HG02642 (cell line): ENCODE measurements around the gene ARHGAP8.
"Not testable (repeated sequence)": the region's sequence is repeated elsewhere in the genome, so short reads cannot be mapped to it uniquely, and the experiment has no call there.

ENCODE experiments used
- ATAC-seq: cut with Tn5 transposase; IDR thresholded peaks from one replicate; pipeline ENCODE4 v1.9.1; 2021; ENCODE audit warnings: mild to moderate bottlenecking; ENCODE audit not compliant: unreplicated experiment, poor library complexity

ARHGAP8 gene

GRCh38 chr22:44895296-44896055 is 143.1 kb downstream of the ARHGAP8 start:
- no peak for ATAC-seq

GRCh38 chr22:44898236-44898635 is 145.9 kb downstream of the ARHGAP8 start:
- ATAC-seq, result no peak

GRCh38 chr22:44901301-44901700 is 148.9 kb downstream of the ARHGAP8 start:
- ATAC-seq, result no peak

GRCh38 chr22:44903164-44903563 is 150.8 kb downstream of the ARHGAP8 start:
- not testable (repeated sequence) for ATAC-seq

- not testable (repeated sequence) for ATAC-seq
Observed at GRCh38 chr22:44904492-44905152, 152.2 kb downstream of the ARHGAP8 start.

- ATAC-seq, result no peak
Observed at GRCh38 chr22:44906248-44906936, 154.0 kb downstream of the ARHGAP8 start.

- ATAC-seq, result no peak
Observed at GRCh38 chr22:44906999-44907644, 154.7 kb downstream of the ARHGAP8 start.

- ATAC-seq, result no peak
Observed at GRCh38 chr22:44907765-44908737, 155.7 kb downstream of the ARHGAP8 start.

GRCh38 chr22:44909241-44909640 is 156.9 kb downstream of the ARHGAP8 start:
- ATAC-seq, result no peak
